Upper lobe of left lung (tissue), 4 donors: ENCODE measurements around the gene PDCD11.

Experiments
- CTCF ChIP-seq, 6 experiments: fragments of 450-650 bp in 4 of 6; fragments of 200-600 bp in 2 of 6; sonication (generic) in 2 of 6; IDR thresholded peaks; one replicate each; pipeline ENCODE4 v1.5.1; 2016 to 2019; ENCODE audit warnings: antibody characterized with exemption in 6 of 6
- EP300 ChIP-seq, 4 donors: sonication (generic); formaldehyde crosslinking; IDR thresholded peaks; one replicate each; pipeline ENCODE4 v1.5.1; 2017; ENCODE audit warnings: antibody characterized with exemption in 4 of 4, control low read depth in 2 of 4
- POLR2A ChIP-seq, 4 donors: fragments of 450-650 bp; IDR thresholded peaks; one replicate each; pipeline ENCODE4 v1.5.1; 2016 to 2017; ENCODE audit warnings: antibody characterized with exemption in 4 of 4, mild to moderate bottlenecking in 2 of 4

GRCh38 chr10:103447187-103447586 lies 50.8 kb downstream of the PDCD11 start:
- TF ChIP-seq POLR2A (IDR thresholded peaks at IDR 0.05) (no peak), CTCF (IDR thresholded peaks at IDR 0.05) (no peak), EP300 (IDR thresholded peaks at IDR 0.05) (no peak)
